AG04449 (cell line): ENCODE measurements around the gene HRG.

Source experiments
- CTCF ChIA-PET: fragments of 350-600 bp; formaldehyde crosslinking; extraction: SDS; loops from one replicate; lab custom pipeline; 2021; ENCODE audit warnings: antibody characterized with exemption; lab: Yijun Ruan, JAX
- POLR2A ChIA-PET: fragments of 400-600, 350-600 bp; formaldehyde crosslinking; extraction: SDS; loops from one replicate; lab custom pipeline; 2020; ENCODE audit warnings: antibody characterized with exemption, inconsistent platforms; lab: Yijun Ruan, JAX
- DNase-seq: peaks from one replicate; pipeline ENCODE4 v3.0.0-alpha.2; 2010; ENCODE audit warnings: low read depth, low spot score
- H3K4me3 ChIP-seq: 2 replicates; pipeline ENCODE4 v1.5.1; 2011; ENCODE audit warnings: low read depth, mild to moderate bottlenecking, control low read depth, low read length
- TF ChIP-seq, protein P1 (sequence below): IDR thresholded peaks from one replicate; pipeline ENCODE4 v1.5.1; 2011; ENCODE audit warnings: mild to moderate bottlenecking, moderate library complexity, low read length, control low read depth, inconsistent platforms; ENCODE audit not compliant: insufficient read depth; ENCODE audit errors: missing control alignments

The HRG gene

DNA sequence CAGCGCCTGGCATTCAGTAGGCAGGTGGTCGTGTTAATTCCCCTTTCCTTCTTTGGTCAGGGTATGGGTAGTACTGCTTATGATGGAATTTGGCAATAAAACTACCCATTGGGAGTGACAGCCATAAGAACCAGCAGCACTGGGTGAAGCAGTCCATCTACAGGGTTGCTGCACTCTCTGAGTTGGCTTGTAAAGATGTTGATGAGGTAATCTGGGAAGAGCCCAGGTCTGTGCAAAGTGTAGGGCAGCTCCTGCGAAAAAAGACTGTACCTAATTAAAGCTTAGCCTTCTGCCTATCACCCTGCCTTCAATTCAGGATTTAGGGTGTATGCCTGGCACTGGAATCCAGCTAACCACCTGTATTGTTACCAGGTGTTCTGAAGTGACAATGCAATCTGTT lies 30.3 kb upstream of the HRG start:
- ChIA-PET POLR2A (no interaction called here), CTCF (interaction anchor here (11.8 kb wide), 1 partner anchor 20 kb away, joined by 65 read pairs; the partner anchor contains the start of gene AHSG)
- H3K4me3 ChIP-seq: no peak overlapping the region
- no peak for DNase-seq
- TF ChIP-seq, protein P1, sequence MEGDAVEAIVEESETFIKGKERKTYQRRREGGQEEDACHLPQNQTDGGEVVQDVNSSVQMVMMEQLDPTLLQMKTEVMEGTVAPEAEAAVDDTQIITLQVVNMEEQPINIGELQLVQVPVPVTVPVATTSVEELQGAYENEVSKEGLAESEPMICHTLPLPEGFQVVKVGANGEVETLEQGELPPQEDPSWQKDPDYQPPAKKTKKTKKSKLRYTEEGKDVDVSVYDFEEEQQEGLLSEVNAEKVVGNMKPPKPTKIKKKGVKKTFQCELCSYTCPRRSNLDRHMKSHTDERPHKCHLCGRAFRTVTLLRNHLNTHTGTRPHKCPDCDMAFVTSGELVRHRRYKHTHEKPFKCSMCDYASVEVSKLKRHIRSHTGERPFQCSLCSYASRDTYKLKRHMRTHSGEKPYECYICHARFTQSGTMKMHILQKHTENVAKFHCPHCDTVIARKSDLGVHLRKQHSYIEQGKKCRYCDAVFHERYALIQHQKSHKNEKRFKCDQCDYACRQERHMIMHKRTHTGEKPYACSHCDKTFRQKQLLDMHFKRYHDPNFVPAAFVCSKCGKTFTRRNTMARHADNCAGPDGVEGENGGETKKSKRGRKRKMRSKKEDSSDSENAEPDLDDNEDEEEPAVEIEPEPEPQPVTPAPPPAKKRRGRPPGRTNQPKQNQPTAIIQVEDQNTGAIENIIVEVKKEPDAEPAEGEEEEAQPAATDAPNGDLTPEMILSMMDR: no peak

DNA sequence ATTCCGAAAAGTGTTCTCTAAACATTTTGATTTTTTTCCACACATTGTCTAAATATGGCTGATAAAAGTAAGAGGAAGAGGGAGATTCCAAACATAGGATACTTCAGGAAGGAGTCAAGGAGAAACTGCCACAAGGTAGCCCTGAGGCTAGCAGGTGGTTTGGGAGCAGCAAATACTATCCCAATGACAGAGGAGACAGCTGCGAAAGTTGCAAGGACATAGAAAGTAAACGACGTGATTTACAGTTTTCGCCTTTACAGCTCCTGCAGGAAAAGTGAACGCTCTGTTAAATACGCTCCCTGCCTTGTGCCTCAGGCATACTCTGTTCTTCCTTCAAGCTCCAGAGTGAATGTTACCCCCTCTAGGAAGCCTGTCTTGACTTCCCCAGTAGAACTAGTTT lies 29.3 kb upstream of the HRG start:
- no peak for DNase-seq
- TF ChIP-seq, protein P1: no peak
- POLR2A ChIA-PET: no interaction called here
- CTCF ChIA-PET: interaction anchor here (11.8 kb wide), 1 partner anchor 21 kb away, joined by 65 read pairs; the partner anchor contains the start of gene AHSG
- no peak overlapping the region for H3K4me3 ChIP-seq

DNA sequence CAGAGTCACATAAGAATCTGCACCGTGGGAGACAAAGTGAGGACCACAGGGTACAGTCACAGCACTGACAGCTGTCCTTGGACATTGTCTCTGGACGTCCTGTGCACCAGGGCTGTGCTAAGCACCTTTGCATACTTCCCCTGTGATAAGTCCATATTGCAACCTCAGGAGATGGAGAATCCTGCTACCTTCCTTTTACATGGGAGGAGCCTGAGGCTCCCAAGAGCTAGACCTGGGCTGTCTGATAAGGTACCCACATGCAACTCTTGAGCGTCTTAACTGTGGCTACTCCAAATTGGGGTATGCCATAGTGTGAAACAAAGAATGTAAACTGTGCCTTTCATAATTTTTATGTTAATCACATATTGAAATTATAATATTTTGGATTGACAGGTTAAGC lies 28.1 kb upstream of the HRG start:
- H3K4me3 ChIP-seq: no peak overlapping the region
- ChIA-PET CTCF (interaction anchor here (11.8 kb wide), 1 partner anchor 22 kb away, joined by 65 read pairs; the partner anchor contains the start of gene AHSG), POLR2A (no interaction called here)
- TF ChIP-seq, protein P1: no peak
- DNase-seq: no peak

DNA sequence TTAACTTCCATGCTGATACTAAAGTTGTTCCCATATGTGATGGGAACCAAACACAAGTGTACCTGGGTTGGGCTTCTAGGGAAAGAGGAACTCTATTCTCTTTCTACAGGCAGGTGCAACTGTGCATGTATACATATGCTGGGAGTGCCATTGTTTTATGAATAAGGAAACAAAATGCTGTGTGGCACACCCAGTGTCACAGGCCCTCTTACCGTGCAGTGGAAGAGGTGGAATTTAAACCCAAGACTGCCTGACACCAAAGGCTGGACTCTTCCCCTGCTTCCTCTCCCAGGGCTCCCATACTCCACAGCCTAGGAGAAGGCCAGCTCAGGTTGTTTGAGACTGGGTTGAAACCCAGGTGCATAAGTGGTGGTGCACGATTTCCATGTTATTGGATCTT lies 27.6 kb upstream of the HRG start:
- TF ChIP-seq, protein P1: no peak
- H3K4me3 ChIP-seq: no peak overlapping the region
- no peak for DNase-seq
- CTCF ChIA-PET: interaction anchor here (11.8 kb wide), 1 partner anchor 23 kb away, joined by 65 read pairs; the partner anchor contains the start of gene AHSG
- POLR2A ChIA-PET: no interaction called here

DNA sequence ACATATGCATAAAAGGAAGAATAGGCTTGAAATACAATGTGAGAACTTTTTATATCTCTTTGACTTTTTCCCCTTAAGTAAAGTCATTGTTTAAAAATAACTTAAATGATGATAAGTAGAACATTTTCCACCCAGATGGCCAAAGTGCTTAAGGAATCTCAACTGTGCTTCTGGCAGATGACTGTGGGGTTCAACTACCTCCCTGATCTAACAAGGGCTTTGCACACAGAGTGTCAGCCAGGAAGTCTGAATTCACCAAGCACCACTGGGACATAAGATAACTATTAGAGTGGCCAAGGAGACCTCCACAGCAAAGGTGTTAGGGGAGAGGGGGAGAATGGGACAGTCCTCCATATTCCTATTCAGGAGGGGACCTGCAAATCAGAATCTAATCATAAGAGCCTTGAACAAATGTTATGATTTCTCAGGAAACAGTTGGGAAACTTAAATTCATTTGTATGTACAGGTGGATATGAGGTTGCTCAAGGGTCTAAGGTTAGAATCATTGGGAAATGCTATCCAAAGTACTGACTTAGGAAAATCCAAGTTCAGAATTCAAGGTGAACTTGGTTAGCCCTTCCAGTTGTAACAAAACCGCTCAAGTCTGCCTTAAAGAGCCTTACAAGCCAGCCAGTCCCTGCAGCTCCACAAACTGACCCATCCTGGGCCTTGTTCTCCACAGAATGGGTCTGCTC lies 25.9 kb upstream of the HRG start, which contains the start of gene FETUB:
Gene FETUB (plus strand): TSS at position 622 of the 695 bp plus-strand sequence. CDS start 62 bp downstream, at position 684.
- ChIA-PET POLR2A (no interaction called here), CTCF (interaction anchor here (0.8 to 3.3 kb wide), 2 partner anchors 22 to 25 kb away, joined by 3 to 15 read pairs; no protein-coding TSS in a partner anchor)

DNA sequence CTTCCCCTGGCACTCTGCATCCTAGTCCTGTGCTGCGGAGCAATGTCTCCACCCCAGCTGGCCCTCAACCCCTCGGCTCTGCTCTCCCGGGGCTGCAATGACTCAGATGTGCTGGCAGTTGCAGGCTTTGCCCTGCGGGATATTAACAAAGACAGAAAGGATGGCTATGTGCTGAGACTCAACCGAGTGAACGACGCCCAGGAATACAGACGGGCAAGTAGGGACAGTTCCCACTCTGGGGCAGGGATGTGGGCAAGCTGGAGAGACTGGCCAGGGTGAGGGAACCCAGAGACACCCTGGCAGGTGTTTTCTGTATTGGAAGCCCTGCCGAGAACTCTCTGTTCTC lies 25.4 kb upstream of the HRG start:
- ChIA-PET POLR2A (no interaction called here), CTCF (interaction anchor here (3.3 kb wide), 1 partner anchor 26 kb away, joined by 15 read pairs; no protein-coding TSS in a partner anchor)
- no peak for DNase-seq

More for the DNA sequence above, 25.9 kb upstream of the HRG start, which contains the start of gene FETUB:
- TF ChIP-seq, protein P1: no peak
- DNase-seq: no peak
- no peak within 1 kb of the TSS for H3K4me3 ChIP-seq

More for the DNA sequence above, 25.4 kb upstream of the HRG start:
- TF ChIP-seq, protein P1: no peak
- no peak overlapping the region for H3K4me3 ChIP-seq
